Upper lobe of right lung (tissue), 1 donor: ENCODE results near the gene KSR1. TPM values are rescaled to one million over a fixed set of nuclear protein-coding genes. Genes with fewer than 3 reads are reported as not detected.

ENCODE experiments used
- ATAC-seq: fragments of 200-7000 bp; cut with Tn5 transposase; one replicate; pipeline ENCODE4 v1.9.1; 2020; ENCODE audit warnings: mild to moderate bottlenecking, moderate library complexity
- DNase-seq: peaks from one replicate; pipeline ENCODE4 v3.0.0-alpha.2; 2020
- H3K27ac ChIP-seq: fragments of 200-600 bp; one replicate; pipeline ENCODE4 v1.8.0; 2022
- H3K27me3 ChIP-seq: fragments of 200-600 bp; one replicate; pipeline ENCODE4 v1.8.0; 2022; ENCODE audit warnings: mild to moderate bottlenecking
- H3K36me3 ChIP-seq: fragments of 200-600 bp; one replicate; pipeline ENCODE4 v1.8.0; 2022
- H3K4me1 ChIP-seq: fragments of 200-600 bp; one replicate; pipeline ENCODE4 v1.8.0; 2022
- H3K4me3 ChIP-seq: fragments of 200-600 bp; one replicate; pipeline ENCODE4 v1.8.0; 2022; ENCODE audit warnings: mild to moderate bottlenecking
- H3K9me3 ChIP-seq: fragments of 200-600 bp; one replicate; pipeline ENCODE4 v1.8.0; 2022
- CTCF ChIP-seq: fragments of 200-600 bp; IDR thresholded peaks from one replicate; pipeline ENCODE4 v1.8.0; 2022; ENCODE audit warnings: antibody characterized with exemption
- intact Hi-C: fragments of 100-400 bp; cut with DNase I; formaldehyde crosslinking; loops from one replicate; pipeline ENCODE4 v1.11.0; 2022
- total RNA-seq: library from RNA; stranded (reverse); fragmentation: NEBNext Ultra II Directional; extraction: Animal tissue kit (Norgen Biotek cat#: 25700); gene quantifications from one replicate; pipeline ENCODE4 v1.2.1, GENCODE V29; 2021
- donor health status: DM: no; HTN: yes; CAD: no; lungs with severe emphysema.

The KSR1 gene
- total RNA-seq, 1 donor from 2014 or later, result 52.5 TPM

GRCh38 chr17:27573548-27573947 is 117.3 kb downstream of the KSR1 start:
- TF ChIP-seq CTCF, result no peak
- peaks cover 32% of the 10 kb centered on the region for H3K4me1 ChIP-seq
- ATAC-seq, result no peak
- H3K27ac ChIP-seq, result no peak overlapping the region
- DNase-seq, result no peak
- H3K36me3 ChIP-seq, result no peaks in the 10 kb centered on the region
- intact Hi-C loops, result no loop called here
- H3K9me3 ChIP-seq, result no peaks in the 10 kb centered on the region
- H3K27me3 ChIP-seq, result no peaks in the 10 kb centered on the region
- no peak overlapping the region for H3K4me3 ChIP-seq

- no peak for ATAC-seq
- Histone ChIP-seq H3K9me3 (no peaks in the 10 kb centered on the region), H3K36me3 (no peaks in the 10 kb centered on the region), H3K4me3 (no peak overlapping the region), H3K27me3 (no peaks in the 10 kb centered on the region), H3K27ac (no peak overlapping the region), H3K4me1 (peaks cover 36% of the 10 kb centered on the region)
- intact Hi-C loops, result no loop called here
- no peak for DNase-seq
- no peak for TF ChIP-seq CTCF
Observed at GRCh38 chr17:27573971-27574525, 117.8 kb downstream of the KSR1 start.

DNA sequence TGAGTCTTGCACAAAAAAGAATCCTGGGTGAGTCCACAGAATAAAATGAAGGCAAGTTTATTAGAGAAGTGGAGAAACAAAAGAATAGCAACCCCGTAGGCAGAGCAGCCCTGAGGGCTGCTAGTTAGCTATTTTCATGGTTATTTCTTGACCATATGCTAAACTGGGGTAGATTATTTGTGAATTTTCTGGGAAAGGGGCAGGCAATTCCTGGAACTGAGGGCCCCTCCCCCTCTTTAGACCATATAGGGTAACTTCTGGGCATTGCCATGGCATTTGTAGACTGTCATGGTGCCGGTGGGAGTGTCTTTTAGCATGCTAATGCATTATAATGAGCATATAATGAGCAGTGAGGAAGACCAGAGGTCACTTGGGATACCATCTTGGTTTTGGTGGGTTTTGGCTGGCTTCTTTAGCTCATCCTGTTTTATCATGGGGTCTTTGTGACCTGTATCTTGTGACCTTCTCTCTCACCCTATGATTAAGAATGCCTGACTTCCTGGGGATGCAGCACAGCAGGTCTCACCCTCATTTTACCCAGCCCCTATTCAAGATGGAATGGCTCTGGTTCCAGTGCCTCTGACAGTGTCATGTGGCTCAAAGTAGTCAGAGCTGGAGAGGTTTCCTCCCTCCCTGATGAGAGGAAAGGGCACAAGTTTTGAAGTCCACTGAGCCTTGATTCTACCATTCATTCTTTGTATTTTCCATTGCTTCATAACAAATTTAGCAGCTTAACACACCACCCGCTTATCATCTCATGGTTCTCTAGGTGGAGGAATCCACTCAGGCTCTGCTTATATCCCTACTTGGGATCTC is 119.1 kb downstream of the KSR1 start:
- ATAC-seq, result no peak
- intact Hi-C loops, result no loop called here
- H3K4me1 ChIP-seq, result peaks cover 27% of the 10 kb centered on the region
- no peaks in the 10 kb centered on the region for H3K36me3 ChIP-seq
- TF ChIP-seq CTCF, result no peak
- no peak overlapping the region for H3K27ac ChIP-seq
- H3K4me3 ChIP-seq, result no peak overlapping the region
- no peak for DNase-seq
- H3K27me3 ChIP-seq, result no peaks in the 10 kb centered on the region
- no peaks in the 10 kb centered on the region for H3K9me3 ChIP-seq

DNA sequence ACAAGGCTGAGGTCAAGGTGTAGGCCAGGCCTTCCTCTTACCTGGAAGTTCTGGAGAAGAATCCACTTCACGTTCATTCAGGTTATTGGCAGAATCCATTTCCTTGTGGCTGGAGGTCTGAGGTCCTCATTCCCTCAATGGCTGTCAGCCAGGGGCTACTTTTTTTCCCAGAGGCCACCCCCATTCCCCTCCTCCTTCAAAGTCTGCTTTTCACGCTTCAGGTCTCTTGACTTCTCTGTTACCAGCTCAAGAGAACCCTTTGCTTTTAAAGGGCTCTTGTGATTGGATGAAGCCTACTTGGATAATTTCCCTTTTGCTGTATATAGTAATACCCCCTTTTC is 119.6 kb downstream of the KSR1 start:
- Histone ChIP-seq H3K4me1 (peaks cover 27% of the 10 kb centered on the region), H3K4me3 (no peak overlapping the region), H3K36me3 (no peaks in the 10 kb centered on the region), H3K27ac (no peak overlapping the region), H3K27me3 (no peaks in the 10 kb centered on the region), H3K9me3 (no peaks in the 10 kb centered on the region)
- intact Hi-C loops, result no loop called here
- DNase-seq, result no peak
- TF ChIP-seq CTCF, result no peak
- no peak for ATAC-seq

- Histone ChIP-seq H3K27me3 (no peaks in the 10 kb centered on the region), H3K36me3 (no peaks in the 10 kb centered on the region), H3K27ac (peak overlapping the region; percentile 70), H3K4me3 (no peak overlapping the region), H3K9me3 (no peaks in the 10 kb centered on the region), H3K4me1 (peaks cover 27% of the 10 kb centered on the region)
- DNase-seq (no peak), ATAC-seq (peak; percentile 16)
- TF ChIP-seq CTCF, result no peak
- intact Hi-C loops, result no loop called here
Observed at GRCh38 chr17:27576477-27577083, 120.3 kb downstream of the KSR1 start.
